GM21529 (cell line): Measurements from ENCODE around the gene RLBP1.
A peak's percentile ranks its signal among the peaks of the same experiment; 100 is the strongest.

ENCODE experiments used
- ATAC-seq: cut with Tn5 transposase; IDR thresholded peaks from one replicate; pipeline ENCODE4 v1.9.1; 2021; ENCODE audit not compliant: unreplicated experiment

Gene RLBP1

DNA sequence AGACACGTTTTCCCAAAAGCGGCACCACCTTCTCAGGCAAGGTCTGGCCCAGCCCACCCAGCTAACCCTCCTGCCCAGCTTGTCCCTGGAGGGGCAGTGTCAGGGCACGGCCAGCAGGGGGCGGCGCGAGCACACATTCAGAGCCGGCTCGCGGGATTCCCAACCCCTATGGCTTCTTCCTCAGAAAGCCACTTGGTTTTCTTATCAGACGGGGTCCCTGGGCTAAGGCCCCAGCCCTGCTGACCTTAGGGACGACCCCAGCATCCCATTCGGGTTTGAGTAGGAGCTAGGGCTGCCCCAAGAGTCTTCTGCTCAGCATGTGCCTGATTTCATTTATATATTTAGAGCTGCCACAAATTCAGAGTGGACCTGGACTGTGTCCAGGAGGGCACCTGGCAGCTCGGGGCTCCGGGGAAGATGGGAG lies 14.5 kb downstream of the RLBP1 start:
- peak; percentile 77 for ATAC-seq

DNA sequence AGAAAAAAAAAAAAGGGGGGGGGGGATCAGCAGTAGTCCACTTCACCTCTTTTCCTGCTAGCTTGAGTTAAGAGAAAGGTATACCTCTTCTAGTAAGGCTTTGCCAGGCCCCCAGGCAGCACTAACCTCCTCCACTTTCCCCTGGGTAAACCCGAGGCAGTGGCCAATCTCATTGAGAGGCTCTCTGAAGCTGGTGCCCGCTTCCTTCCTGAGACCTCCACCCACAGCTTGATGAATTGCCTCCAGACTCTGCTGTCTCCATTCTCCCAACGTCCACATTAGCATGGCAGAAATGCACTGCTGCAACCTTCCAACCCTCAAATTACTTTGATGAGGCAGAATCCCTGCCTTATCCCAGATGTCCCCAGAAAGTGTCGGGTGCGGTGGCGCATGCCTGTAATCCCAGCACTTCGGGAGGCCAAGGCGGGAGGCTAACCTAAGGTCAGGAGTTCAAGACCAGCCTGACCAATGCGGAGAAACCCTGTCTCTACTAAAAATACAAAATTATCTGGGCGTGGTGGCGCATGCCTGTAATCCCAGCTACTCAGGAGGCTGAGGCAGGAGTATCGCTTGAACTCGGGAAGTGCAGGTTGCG lies 15.3 kb downstream of the RLBP1 start:
- ATAC-seq, result no peak

DNA sequence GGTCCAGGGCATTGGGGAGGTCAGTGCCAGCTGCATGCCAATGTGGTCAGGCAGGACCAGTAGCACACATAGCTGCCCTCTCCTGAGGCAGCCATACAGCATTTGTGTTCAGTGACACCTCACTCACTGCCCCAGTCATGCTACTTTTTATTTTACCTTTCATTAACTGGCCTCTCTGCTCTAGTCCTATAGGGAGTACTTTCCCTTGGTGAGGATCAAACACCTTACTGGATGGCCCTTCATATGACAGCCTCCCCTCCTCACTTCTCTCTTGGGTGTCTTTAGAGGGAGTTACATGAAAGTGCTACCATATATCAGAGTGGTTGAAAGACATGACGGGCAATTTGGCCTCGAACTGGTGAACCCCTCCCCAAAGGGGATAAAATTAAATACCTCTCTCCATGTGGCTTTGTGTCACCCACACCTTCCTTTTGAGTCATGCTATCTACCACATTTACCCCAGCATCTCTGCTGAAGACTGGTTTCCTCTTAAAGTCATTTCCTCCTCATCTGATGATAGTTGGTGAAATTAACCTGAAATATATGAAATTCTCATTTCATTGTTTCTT lies 17.6 kb downstream of the RLBP1 start:
- ATAC-seq, result no peak

DNA sequence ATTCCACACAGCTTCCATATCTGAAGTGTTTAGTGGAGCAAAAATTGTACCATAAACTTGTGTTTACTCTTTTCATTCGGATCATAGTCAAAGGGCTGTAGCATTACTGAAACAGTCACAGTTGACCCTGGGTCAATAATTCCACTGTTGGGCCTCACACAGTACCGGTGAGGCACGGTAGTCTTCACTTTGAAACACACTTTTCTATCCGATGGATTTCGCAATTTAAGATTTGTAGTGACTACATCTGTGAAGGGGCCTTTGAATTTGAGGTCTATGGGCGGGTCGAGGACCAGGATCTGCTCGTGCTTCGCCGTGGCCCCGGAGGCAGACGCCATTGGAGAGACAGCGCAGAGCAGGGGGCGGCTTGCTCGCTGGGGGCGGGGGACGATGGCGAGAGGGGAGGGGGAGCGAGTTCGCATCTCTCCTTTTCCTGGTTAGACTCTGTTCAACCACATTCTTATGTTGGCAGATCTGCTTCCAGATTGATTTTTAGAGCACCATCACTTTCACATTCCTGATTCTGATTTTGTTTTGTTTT lies 19.8 kb downstream of the RLBP1 start:
- ATAC-seq, result no peak

DNA sequence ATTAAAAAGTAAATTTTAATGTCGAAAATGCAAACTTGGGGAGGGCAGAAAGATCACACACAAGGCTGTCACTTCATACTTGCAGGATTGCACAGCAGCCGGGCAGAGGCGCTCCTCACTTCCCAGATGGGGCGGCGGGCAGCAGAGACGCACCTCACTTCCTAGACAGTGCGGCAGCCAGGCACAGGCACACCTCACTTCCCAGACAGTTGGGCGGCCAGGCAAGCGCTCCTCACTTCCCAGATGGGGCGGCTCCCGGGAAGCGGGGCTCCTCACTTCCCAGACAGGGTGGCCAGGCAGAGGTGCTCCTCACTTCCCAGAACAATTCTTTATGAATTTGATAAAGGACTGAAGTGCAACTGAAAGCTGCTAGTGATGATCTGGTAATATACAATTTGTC lies 21.2 kb downstream of the RLBP1 start:
- ATAC-seq, result no peak

DNA sequence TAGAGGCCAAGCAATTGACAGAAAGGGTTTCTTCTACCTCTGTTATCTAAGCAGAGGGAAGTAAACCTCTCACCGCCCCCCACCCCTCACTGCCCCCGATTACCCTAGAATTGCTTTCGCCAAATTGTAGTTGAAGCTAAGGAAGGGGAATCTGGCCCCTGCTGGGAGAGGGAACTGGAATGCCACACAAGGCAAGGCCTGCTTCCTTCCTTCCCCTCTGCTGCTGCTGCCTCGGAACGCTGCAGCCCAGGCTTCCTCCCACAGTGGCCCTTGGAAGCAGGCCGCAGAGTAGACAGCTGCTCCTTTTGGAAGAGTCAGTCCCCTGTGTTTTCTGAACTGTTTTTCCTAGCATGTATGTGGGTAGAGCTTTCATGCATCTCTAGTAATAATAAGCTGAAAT lies 21.6 kb downstream of the RLBP1 start:
- no peak for ATAC-seq

DNA sequence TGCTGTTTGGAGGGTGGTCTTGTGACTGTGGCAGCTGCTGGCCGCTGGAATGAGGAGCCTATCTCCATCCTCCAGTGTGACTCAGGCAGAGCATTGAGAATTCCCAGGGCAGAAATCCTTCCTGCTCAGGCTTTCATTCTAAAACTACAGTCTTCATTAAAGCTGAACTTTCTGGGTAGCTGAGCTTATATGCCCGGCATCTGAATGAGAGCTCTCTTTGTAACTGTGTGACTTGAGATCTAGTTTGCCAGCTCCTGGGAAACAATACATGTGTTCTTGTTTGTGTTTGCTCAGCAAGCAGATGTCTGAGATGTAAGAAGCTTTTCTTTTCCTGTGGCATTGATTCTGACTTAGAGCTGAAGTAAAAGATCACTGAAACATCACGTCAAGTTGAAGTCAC lies 22.4 kb downstream of the RLBP1 start:
- no peak for ATAC-seq

DNA sequence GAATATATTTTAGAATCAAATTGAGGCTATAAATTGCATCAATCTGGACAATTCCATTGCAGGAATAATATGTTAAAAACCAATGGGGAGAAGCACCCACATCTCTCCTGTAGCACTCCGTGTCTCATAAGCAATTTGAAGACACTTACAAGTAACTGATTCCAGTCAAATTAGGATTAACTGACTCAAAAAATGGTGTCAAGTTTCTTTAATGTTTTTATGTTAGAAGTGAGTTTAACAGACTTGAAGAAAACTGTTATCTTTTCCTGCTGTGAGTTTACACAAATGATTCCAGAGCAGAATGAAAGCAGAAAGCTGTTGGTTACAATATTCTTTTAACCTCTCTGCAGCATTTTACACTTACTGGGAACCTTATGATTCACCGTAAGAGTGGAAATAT lies 23.2 kb downstream of the RLBP1 start:
- no peak for ATAC-seq

DNA sequence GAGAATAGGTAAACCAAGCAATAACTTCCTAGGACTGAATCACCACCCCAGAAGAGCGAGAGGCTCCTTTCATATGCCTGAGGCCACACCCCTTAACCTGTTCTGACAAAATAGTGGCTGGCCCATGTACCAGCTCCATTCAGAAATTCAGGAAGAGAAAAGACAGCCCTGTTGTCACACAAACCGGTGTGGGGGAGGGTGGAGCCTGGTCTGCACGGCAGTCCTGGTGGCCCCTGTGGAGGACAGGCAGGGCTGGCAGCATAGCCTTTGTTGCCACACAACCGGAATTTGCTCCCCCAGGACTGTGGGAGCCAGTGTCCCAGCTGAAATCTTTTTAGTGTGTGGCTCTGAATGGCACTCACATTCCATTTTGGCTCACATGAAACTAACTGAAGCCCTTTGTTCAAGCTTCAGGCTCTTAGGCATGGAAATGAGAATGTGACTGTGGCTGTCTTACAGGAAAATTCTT lies 23.8 kb downstream of the RLBP1 start:
- no peak for ATAC-seq

DNA sequence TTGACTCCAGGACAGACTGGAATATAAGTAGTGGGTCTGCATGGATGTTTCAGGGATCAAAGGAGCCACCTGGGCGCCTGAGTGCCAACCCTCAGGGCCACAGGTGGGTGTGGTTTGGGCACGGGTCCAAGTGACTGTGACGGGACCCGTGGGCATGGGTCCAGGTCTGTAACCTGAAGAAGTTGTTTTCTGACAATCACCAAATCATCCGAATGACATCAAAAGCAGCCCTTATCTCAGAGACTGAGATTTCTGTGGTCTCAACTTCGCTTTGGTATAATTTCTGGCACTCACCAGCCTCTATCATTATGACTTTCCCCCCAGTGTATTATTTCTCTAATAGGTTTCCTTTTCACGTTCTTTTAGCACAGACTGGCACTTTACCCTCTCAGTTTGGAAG lies 24.4 kb downstream of the RLBP1 start:
- ATAC-seq, result no peak

DNA sequence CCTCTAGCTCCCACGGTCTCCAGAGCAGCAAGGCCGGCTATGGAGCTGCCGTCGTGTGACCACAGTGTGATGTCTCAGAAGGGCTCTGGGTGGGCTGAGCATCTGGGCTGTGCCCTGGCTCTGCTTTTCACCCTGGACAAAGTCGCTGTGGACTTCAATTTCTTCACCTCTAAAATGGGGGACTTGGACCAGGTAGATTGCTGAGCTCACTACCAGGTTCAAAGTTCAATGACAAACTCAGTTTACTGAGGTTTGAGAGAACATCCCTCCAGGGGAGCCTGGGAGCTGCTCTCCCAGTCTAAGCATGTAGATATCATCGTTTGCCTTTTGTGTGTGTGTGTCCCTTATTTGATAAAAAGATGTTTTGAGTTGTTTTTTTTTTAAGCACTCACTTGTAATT lies 25.1 kb downstream of the RLBP1 start:
- ATAC-seq, result no peak

DNA sequence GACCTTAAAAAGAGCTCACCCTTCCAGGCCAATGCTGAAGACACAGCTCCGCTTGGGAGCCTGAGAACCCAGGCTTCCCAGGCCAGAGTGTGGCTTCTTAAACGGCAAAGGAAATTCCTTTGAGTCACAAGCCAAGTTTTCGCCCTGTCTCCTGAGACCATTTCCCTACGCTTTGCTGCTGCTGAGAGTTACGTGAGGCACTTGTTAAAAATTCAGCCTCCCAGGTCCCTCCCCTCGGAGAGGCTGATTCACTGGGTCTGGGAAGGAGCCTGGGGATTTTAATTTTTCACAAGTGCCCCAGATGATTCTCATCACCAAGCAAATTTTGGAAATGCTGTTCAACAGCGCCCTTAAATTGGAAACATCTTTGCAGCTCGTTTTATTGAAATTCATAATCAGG lies 25.5 kb downstream of the RLBP1 start:
- ATAC-seq, result no peak

DNA sequence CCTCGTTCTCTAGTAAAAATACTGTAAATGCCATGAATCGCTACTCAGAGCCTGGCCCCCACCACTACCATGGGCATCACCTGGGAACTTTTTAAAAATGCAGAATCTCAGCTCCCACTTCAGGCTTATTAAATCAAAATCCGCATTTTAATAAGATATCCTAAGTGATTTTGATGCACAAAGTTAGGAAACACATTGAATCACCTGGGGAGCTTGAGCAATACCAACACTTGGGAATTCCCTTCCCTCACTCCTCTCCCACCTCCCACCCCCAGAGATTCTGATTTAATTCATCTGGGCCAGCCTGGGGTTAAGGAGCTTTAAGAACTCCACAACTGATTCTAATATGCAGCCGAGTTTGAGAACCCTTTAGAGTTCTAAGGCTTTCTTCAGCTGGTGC lies 26.8 kb downstream of the RLBP1 start:
- no peak for ATAC-seq

DNA sequence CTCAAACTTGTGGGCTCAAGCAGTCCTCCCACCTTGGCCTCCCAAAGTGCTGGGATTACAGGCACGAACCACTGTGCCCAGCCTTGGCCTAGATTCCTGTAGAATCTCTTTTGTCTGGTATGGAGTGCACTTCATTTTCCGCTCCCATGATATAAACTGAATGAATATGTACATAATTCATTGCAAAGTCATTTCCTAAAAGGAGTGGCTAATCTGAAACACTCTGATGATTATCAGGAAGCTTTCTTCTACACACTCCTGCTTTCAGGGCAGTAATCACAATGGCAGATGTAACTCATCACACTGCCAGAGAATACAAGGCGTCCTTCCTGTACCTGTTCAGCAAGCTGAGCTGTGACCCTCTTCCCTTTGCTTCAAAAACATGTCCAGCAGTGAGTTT lies 28.6 kb downstream of the RLBP1 start:
- no peak for ATAC-seq

DNA sequence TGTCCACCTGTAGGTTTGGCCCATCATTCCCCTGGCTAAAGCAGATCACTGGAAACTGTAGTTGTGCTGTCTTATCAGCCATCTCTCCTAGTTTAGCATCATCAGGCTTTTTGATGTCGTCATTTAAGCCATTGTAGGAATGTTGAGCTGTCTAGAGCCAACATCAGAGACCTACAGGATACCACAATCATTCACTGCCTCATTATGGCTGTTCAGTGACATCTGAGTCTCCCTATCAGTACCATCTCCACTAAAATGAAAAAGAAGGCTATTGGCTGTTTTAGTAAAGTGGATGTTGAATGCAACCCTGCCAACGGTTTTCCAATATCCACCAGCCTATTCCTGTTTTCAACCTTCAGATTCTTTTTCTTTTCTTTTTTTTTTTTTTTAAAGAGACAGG lies 29.2 kb downstream of the RLBP1 start:
- no peak for ATAC-seq

DNA sequence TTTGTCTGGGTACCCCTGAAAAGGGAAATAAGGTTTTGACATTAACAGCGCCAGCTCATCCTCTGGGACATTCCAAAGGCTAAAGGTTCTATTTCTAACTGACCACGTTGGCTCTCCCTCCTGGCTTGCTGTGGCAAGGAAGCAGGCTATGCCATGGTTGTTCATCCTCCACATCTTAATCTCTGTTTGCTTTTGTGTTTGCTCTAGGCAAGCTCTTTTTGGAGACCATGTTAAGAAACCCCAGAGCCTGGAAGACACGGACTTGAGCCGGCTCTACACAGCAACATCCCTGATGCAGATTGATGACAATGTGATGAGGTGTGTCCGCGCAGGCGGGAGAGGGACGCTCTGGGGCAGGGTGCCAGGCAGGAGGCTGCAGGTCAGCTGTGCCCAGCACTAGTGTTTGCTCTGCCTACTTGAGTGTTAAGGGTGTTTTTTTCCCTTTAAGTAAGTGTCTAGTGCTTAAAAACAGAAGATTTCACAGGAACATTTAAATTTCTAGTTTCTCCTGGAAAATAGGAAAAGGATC lies 33.3 kb downstream of the RLBP1 start:
- ATAC-seq, result no peak

DNA sequence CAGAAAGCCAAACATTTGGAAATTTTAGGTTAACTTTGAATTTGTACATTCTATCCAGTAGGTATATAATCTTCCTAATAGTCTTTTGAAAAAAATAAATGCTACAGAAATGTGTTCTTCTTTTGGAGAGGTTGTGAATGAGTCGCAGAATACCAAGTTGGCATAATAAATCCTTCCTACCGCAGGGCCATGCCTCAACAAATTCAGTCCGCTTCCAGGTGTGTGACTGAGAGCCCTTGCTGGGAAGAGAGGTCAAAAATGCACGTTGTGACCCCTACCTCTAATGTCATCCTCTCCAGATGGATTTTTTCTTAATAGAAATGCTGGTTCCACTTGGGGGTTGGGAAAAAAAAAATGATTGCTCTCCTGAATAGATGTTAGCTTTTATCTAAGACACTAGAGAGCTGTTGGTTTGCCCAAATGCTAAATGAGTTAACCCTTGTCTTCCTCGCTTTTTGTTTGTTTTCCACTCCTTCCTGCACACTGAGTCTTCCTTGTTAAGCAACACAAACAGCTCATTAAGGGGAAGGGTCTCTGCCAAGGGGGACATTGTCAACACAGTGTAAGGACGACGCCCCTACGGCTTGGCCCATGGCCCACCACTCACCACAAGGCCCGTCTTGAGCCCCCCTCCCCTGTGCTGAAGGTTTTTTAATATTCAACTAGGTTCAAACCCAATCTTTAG lies 33.9 kb downstream of the RLBP1 start:
- ATAC-seq, result no peak

DNA sequence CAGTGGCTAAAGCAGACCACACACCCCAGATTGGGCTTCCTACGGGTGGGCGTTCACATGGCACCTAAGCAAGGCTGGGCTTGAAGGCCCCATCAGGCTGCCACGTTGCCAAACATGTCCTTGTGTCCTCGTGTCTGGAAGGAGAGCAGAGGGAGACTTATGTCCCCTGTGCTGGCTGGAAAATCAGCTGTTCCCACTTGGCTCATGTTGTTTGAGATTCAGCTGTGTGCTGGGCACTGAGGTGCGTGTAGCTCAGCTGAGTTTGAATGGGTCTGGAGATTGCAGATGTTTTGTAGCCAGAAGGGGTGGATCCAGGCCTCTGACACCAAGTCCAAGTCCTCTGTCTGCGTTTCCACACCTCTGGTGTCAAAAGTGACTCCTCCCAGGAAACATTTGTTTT lies 34.6 kb downstream of the RLBP1 start:
- ATAC-seq, result no peak

DNA sequence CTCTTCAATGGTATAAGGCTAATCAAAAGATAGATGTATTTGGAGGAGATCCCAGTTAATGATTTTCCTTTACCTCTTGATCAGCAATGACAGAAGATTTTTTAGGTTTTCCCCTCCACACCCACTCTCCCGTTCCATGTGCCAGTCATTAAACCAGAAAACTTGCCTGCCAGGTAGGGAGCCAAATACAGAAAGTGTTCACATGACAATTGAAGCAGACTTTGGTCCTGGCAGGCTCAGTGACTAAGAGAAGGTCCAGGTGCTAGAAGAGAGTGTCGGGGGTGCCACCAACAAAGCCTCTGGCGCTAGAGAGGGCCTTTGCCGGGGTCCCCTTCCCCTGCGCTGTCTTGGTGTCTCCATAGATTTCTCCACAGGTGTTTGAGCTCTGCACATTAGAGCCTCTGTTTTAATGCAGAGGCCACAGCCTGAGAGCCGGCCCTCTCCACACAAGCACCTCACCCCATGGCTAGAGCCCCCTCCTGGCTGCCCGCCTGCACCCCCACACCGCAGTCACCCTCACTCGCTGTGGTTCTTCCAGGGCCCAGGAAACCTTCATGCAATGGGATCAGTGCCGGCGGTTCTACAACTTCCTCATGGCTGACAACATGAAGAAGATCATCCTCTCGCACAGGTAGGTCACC lies 36.4 kb downstream of the RLBP1 start:
- ATAC-seq, result no peak

DNA sequence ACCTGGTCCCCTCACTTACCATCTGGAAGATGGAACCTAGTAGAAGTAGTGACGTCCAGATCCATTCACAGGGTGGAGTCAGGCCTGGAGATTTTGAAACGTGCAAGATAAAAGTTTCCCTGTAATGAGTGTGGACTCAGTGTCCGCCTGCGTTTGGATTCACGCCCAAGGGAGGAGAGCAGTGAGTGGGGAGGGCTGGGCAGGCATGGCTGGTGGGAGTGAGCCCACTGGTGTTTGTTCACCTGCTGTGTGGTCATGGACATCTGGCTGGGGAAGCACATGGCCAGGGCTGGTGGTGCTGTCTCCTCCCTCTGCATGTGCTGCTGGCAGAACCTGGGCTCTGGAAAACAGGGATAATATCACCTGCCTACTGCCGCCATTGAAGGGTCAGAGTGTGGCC lies 37.0 kb downstream of the RLBP1 start:
- ATAC-seq, result no peak

DNA sequence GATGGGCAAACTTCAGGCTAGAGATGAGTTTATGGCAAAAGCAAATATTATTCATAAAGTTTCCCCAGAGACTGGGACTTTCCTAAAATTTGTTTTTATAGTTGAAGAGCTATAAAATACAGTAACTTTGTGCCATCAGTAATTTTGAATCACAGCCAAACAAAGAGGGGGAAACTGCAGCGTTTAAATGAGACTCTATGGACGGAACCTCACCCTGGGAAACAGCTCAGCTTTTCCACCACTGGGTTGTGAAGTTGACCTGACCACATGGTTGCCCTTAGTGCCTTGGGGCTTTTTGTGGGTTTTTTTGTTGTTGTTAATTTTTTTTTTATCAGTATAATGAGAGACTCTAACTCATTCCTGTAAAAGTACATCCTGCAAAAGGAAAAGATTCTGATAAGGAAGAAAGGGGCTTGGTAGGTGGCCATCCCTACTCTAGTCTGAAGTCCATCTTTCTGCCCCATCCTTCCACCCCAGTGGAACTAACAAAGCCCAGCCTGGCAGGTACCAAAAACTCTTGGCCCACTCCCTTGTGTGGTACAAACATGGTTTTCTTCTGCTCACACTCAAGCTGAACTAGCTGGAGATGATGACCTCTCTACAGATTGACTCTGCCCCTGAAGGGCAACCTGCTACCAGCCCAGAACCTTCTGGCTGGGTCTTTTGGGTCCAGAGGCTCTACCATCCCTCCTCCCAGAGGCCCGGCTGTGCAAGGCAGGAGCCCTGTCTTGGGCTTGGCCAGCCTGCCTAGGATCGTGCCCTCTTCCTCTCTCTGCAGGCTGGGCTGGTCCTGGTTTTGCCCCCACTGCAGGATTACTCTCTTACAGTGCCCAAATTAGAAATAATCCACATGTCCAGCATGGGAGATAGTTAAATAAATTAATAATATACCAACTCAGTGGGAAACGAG lies 41.2 kb downstream of the RLBP1 start:
- no peak for ATAC-seq
